Measurements from ENCODE around the gene EFHD2. TPM values are rescaled to one million over a fixed set of nuclear protein-coding genes. Genes with fewer than 3 reads are reported as not detected.
"Not testable (repeated sequence)": the region's sequence is repeated elsewhere in the genome, so short reads cannot be mapped to it uniquely, and the experiment has no call there.

EFHD2 gene
- total RNA-seq, 1 experiment from 2014 or later, result 76.5 TPM

GRCh38 chr1:15388201-15388880 lies 21.3 kb upstream of the EFHD2 start:
- DNase-seq (ENCODE audit: low read depth), result no peak

DNA sequence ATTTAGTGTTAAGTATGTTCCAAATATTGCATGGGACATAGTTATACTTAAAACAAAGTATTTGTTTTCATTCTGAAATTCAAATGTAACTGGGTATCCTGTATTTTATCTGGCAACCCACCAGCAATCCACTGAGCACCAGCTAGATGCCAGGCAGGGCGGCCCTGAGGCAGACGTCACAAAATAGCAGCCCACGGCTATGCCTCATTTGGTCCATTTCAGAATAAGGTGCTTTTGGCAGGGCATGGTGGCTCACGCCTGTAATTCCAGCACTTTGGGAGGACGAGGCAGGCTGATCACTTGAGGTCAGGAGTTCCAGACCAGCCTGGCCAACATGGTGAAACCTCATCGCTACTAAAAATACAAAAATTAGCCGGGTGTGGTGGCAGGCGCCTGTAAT lies 19.9 kb upstream of the EFHD2 start:
- not testable (repeated sequence) for DNase-seq (ENCODE audit: low read depth)

GRCh38 chr1:15390667-15391066 lies 19.0 kb upstream of the EFHD2 start:
- no peak for DNase-seq (ENCODE audit: low read depth)

DNA sequence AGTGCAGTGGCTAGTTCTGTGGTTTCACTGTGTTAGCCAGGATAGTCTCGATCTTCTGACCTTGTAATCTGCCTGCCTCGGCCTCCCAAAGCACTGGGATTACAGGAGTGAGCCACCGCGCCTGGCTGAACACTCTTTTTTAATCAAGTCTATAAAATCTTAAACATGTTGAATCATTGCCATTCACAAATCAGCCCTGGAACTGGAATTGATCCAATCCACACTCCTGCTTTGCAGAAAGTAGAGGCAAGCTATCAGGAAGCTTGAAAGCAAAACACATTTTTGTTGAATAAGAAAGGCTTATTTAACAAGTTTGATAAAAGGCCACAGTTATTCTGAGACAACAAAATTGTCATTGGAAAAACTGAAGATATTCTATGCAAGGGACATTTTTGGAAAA lies 18.3 kb upstream of the EFHD2 start:
- no peak for DNase-seq (ENCODE audit: low read depth)

DNA sequence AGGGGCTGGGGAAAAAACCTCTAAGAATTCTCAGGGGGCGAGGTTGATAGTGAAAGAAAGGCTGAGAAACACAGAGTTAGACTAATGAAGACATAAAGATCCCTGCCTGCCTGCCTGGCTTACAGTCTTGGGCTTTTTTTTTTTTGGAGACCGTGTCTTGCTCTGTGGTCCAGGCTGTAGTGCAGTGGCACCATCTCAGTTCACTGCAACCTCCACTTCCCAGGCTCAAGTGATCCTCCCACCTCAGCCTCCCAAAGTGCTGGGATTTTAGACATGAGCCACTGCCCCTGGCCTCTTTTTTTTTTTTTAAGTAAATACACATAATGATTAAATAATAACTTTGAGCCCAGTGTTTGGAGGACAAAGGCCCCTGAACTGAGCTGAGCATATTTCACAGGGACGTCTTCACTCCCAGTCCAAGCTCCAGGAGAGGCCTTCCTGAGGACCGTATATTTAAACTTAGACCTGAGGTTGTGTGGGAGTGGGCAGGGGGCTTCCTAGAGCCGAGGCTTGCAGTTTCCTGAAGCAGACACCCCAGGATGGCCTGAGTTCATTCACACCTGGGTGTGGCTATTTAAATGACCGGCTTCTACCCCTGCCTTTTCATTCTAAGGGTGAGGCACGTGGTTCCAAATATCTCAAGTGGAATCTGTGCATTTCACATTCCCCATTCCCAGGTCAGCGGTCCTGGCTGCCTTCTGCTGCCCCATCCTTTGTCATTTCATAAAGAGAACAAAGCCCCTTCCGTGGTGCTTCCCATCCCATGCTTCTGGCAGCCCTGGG lies 16.0 kb upstream of the EFHD2 start:
- DNase-seq (ENCODE audit: low read depth), result no peak

GRCh38 chr1:15394258-15394690 lies 15.4 kb upstream of the EFHD2 start:
- DNase-seq (ENCODE audit: low read depth), result no peak

- no peak for DNase-seq (ENCODE audit: low read depth)
These were observed 12.5 kb upstream of the EFHD2 start for GRCh38 chr1:15397236-15397635.

GRCh38 chr1:15399710-15400109 lies 10.0 kb upstream of the EFHD2 start:
- no peak for DNase-seq (ENCODE audit: low read depth)

DNA sequence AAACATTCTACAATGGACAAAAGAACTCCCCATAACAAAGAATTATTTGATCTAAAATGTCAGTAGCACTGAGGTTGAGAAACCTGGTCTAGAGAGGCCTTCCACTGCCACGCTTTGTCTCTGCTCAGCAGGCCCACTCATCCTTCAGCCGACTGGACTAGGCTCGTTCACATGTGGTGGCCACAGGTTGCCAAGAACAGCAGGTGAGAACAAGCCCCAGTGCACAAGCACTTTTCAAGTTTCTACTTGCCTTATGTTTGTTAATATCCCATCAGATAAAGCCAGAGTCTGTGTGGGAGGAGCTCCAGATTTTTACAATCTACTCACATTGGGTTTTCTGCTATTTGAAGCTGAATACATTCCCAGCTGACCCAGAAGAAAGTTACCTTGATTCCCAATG lies 9.1 kb upstream of the EFHD2 start:
- no peak for DNase-seq (ENCODE audit: low read depth)

- DNase-seq (ENCODE audit: low read depth), result no peak
These were observed 8.2 kb upstream of the EFHD2 start for GRCh38 chr1:15401391-15402055.

GRCh38 chr1:15402809-15403450 lies 6.8 kb upstream of the EFHD2 start:
- DNase-seq (ENCODE audit: low read depth), result no peak

DNA sequence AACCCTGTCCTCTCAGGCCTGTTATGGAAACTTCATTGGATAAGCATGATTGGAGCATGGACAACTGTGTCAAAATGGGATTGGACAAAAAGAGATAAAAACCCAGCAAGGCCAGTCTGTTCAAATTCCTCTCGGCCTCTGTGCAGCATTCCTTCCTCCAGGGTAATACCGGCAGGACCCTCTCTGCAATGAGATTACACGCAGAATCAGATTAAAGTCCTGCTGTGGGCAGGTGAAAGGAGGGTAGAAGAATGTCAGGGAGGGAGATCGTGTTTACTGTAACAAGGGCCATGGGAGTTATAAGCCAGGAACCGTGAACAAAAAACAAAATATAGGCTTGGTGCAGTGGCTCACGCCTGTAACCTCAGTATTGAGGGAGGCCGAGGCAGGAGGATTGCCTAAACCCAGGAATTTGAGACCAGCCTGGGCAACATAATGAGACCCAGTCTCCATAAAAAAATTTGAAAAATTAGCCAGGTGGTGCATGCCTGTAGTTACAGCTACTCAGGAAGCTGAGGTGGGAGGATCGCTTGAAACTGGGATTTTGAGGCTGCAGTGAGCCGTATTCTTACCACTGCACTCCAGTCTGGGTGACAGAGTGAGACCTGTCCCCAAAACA lies 5.6 kb upstream of the EFHD2 start:
- no peak for DNase-seq (ENCODE audit: low read depth)

- DNase-seq (ENCODE audit: low read depth), result no peak
These were observed 4.4 kb upstream of the EFHD2 start for GRCh38 chr1:15405106-15405850.

- DNase-seq (ENCODE audit: low read depth), result peak; percentile 38
These were observed 2.8 kb upstream of the EFHD2 start for GRCh38 chr1:15406614-15407559.

DNA sequence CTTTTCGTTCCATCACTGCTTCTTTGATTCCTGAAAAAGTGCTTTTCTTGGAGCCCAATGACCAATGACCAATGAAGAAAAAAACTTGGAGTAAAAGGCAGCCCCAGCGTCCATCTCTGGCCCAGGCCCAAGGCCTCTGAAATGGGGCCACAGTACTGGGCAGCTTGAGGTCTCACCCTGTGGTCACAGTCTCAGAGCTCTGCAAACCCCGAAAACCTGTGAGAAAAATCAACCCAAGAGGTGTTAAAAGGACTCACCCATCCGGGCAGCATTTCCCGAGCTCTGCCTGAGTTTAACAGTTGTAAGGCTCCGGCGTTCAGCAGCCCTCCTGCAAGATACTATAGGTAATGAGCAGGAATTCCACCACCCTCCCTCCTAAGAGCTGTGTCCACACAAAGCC lies 2.1 kb upstream of the EFHD2 start:
- DNase-seq (ENCODE audit: low read depth), result no peak

GRCh38 chr1:15408890-15409387 lies 749 bp upstream of the EFHD2 start:
- no peak for DNase-seq (ENCODE audit: low read depth)

GRCh38 chr1:15410223-15410883 lies 665 bp downstream of the EFHD2 start:
- no peak for DNase-seq (ENCODE audit: low read depth)

GRCh38 chr1:15410884-15411245 lies 1.2 kb downstream of the EFHD2 start:
- no peak for DNase-seq (ENCODE audit: low read depth)

GRCh38 chr1:15411593-15412137 lies 2.0 kb downstream of the EFHD2 start:
- peak; percentile 61 for DNase-seq (ENCODE audit: low read depth)

Measured in LHCN-M2 (cell line).